ENCODE data around the gene WBP1L.
"Not testable (repeated sequence)": the region's sequence is repeated elsewhere in the genome, so short reads cannot be mapped to it uniquely, and the experiment has no call there.

WBP1L gene

DNA sequence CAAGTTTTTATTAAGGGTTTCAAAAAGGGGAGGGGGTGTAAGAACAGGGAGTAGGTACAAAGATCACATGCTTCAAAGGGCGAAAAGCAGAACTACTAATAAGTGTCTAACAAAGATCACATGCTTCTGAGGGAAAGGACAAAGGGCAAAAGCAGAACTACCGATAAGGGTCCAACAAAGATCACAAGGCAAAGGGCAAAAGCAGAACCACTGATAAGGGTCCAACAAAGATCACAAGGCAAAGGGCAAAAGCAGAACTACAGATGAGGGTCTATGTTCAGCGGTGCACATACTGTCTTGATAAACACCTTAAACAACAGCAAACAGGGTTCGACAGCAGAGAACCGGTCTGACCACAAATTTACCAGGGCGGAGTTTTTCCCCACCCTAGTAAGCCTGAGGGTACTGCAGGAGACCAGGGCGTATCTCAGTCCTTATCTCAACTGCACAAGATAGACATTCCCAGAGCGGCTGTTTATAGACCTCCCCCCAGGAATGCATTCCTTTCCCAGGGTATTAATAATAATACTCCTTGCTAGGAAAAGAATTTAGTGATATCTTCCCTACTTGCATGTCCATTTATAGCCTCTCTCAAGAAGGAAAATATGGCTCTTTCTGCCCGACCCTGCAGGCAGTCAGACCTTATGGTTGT lies 94.7 kb downstream of the WBP1L start:
- DNase-seq (ENCODE audit: low read depth in 3 of 3): not testable (repeated sequence)

DNA sequence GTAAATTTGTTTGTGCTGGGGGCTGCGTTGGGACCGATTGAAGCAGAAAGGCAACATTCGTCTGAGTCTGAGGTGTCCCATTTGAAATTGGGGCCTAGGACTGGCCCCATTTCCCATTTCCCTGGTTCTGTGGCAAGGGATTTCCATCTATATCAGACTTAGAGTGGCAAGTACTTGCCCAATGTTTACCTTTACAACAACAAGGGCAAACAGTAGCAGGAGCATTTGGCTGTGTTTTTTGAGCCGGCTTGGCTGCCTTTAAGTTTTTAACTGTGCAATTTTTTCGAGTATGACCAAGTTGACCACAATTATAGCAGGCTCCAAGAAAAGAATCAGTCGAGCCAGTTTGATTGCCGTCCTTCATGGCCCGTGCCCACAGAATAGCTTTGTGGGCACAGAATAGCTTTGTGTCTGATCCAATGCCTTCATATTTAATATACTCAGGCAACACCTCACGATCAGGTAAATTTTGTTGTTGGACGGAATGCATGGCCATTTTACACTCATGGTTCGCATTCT lies 98.1 kb downstream of the WBP1L start:
- DNase-seq (ENCODE audit: low read depth in 3 of 3): no peak

DNA sequence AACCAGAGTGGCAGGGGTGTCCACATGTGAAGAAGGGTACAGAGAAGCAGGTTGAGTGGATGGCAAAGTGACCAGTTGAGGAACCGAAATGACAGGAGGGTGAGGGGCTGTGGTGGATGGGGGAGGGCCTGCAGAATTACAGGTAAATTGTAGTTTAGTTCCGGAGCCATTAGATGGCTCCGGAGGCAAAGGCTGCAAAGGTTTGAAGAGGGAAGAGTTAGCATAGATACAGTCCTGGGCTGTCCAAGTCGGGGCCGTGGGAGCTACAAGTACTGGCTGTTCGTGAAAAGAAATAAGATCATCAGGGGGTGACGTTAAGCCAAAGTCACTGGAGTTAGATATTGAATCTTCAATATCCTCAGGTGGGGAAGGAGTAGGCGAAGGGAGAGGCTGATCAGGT lies 99.4 kb downstream of the WBP1L start:
- not testable (repeated sequence) for DNase-seq (ENCODE audit: low read depth in 3 of 3)

DNA sequence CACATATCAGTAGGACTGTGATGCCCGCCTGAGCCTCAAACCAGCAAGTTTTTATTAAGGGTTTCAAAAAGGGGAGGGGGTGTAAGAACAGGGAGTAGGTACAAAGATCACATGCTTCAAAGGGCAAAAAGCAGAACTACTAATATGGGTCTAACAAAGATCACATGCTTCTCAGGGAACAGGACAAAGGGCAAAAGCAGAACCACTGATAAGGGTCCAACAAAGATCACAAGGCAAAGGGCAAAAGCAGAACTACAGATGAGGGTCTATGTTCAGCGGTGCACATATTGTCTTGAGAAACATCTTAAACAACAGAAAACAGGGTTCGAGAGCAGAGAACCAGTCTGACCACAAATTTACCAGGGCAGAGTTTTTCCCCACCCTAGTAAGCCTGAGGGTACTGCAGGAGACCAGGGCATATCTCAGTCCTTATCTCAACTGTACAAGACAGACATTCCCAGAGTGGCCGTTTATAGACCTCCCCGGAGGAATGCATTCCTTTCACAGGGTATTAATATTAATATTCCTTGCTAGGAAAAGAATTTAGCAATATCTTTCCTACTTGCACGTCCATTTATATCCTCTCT lies 100.5 kb downstream of the WBP1L start:
- not testable (repeated sequence) for DNase-seq (ENCODE audit: low read depth in 3 of 3)

DNA sequence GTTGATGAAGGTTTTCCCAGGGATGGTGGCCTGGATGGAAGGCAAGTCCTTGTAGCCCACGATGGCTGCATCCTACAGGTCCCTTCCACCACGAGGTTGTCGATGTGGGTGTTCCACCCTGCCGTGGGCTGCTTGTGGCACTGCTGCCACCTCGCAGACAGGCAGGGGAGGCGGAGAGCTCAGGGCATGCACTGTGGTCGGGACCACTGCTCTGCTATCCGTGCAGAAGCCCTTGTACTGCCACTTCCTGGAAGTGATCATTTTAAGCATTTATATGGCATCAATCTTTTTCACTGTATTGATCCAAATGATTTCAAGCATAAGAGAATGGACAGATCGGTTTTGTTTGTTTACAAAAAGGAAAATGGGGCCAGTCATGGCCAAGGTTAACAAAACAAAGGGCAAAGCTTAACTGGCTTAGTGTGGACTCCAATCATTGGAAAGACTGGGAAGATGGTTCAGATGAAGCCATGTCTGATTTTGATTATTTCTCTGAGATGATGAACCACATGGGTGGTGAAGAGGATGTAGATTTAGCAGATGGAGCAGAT lies 101.7 kb downstream of the WBP1L start:
- DNase-seq (ENCODE audit: low read depth in 3 of 3): no peak

DNA sequence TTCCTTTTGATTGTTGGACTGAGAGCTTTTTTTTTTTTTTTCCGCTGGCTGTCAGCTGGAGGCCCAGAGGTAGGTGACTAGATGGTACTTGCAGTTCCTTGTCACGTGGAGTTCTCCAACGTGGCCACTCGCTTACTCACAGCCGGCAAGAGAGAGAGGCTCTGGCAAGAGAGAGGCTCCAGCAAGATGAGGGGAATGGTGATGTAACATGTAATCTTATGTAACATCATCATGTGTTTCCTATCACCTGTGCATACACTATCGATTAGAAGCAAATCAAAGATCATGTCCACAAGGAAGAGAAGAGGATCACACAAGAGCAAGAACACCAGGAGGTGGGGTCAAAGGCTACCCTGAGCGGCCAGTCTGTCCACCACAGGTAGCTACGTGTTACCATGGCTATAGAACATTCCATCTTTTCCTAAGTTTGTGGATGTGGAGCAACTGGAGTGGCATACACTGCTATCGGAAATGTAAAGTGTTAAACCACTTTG lies 106.3 kb downstream of the WBP1L start:
- DNase-seq (ENCODE audit: low read depth in 3 of 3): no peak

DNA sequence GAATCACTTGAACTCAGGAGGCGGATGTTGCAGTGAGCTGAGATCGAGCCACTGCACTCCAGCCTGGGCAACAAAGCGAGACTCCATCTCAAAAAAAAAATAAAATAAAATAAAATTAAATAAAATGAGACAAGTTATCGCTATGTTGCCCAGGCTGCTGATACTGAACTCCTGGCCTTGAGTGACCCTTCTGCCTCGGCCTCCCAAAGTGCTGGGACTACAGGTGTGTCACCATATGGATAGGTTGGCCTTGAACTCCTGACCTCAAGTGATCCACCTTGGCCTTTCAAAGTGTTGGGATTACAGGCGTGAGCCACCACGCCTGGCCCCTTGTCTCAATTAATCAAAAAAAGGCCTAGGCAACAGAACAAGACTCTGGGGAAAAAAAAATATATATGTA lies 109.5 kb downstream of the WBP1L start:
- not testable (repeated sequence) for DNase-seq (ENCODE audit: low read depth in 3 of 3)

DNA sequence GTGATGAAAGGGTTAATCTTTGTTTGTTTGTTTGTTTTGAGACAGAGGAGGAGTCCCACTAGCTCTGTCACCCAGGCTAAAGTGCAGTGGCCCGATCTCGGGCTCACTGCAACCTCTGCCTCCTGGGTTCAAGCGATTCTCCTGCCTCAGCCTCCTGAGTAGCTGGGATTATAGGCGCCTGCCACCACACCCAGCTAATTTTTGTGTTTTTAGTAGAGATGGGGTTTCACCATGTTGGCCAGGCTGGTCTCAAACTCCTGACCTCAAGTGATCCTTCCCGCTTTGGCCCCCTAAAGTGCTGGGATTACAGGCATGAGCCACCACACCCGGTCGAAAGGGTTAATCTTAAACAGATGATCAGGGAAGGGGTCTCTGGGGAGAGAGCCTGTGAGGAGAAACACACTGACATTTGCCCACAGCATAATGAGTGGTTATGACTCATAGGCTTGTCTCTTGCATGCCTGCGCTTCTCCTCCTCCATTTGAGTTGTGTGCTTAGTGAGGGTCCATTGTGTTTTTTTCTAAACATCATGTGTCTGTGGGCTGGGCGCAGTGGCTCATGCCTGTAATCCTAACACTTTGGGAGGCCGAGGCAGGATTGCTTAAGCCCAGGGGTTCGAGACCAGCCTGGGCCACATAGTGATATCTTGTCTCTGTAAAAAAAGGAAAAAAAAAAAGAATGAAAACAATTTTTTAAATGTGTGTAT lies 112.1 kb downstream of the WBP1L start:
- not testable (repeated sequence) for DNase-seq (ENCODE audit: low read depth in 3 of 3)

DNA sequence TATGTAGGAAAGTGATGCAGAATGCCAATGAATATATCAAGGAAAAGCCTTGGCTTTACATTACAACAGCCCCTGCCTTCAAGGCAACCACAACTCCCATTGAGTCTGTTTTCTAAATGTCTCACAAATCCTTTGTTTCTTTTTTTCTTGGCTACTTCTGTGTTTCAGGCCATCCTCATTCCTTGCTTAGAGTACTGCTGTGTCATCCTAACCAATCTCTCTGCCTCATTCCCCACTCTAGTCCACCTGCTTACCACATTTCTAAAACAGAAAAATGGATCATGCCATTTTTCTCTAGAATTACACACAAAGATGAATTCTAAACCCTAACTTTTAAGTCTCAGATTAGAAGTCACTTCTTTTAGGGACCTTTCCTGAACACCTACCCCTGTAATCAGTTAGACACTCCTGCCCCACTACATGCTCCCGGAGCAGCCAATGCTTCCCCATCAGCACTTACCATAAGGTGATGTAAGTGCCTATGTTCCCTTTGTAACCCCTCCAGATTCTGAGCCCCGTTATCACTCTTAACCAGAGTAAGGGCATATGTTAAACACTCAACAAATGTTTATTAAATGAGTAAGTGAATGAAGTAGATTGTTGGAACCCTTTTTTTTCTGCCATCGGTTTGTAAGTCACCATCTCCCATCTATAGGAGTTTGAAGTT lies 113.1 kb downstream of the WBP1L start:
- DNase-seq (ENCODE audit: low read depth in 3 of 3): no peak

DNA sequence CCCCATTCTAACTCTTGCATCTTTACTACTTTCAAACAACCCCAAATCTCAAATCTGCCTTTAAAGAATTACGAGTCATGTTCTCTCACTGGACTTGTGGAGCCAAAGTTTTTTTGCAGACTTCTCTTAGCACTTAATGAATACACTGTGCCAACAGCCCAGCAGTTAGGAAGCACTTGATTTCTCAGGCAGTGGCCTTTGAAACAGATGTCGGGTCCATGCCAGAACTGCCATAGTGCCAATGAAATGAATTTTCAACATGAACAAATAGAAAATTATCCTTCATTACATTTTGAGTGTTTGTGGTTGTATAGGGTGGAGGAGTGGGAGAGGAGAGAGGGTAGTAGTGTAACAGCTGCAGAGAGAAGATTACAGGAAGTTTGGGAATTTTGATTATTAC lies 116.2 kb downstream of the WBP1L start:
- no peak for DNase-seq (ENCODE audit: low read depth in 3 of 3)

DNA sequence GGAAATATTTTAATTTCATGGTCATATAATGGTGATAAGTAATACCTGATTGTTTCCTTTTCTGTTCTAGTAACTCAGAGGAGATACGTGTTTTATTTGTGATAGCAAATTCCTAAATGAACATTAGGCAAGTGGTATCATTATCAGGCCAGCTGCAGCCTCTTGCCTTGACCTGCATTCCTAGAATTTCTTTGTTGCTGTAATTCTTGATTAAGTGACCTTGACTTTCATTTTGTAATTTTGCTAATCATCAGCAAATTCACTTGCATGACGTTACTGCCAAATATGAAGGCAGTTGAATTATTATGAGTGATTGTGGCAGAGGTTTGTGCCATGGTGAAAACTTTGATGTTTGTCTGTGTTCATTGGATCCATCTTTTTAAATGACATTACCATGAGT lies 119.9 kb downstream of the WBP1L start:
- no peak for DNase-seq (ENCODE audit: low read depth in 3 of 3)

DNA sequence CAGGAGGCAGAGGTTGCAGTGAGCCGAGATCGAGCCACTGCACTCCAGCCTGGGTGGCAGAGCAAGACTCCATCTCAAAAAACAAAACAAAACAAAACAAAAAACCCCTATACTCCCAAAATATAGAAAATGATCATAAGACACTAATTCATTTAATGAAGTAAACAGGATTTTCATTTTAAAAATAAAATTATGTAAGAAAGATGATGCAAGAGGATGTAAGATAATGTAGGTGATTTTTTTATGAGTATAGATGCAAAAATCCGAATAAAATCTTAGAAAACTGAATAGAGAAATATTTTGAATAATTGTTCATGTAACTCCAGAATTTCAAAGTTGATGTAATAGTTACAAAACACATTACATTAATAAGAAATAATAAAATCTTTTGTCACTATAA lies 121.9 kb downstream of the WBP1L start:
- no peak for DNase-seq (ENCODE audit: low read depth in 3 of 3)
